Osteoblast (primary cell): ENCODE measurements around the gene HCFC1. TPM values are rescaled to one million over a fixed set of nuclear protein-coding genes. Genes with fewer than 3 reads are reported as not detected.

Experiments
- DNase-seq: peaks from one replicate; pipeline ENCODE4 v3.0.0; 2011; ENCODE audit warnings: low spot score, mixed read lengths; ENCODE audit not compliant: insufficient read length; ENCODE audit errors: missing footprints
- H2AFZ ChIP-seq: 2 replicates; pipeline ENCODE4 v1.6.0; 2011; ENCODE audit warnings: mild to moderate bottlenecking, low read length
- H3K27ac ChIP-seq: 2 replicates; pipeline ENCODE4 v1.5.1; 2011; ENCODE audit warnings: mild to moderate bottlenecking, low read depth, low read length, moderate library complexity
- H3K27me3 ChIP-seq: 2 replicates; pipeline ENCODE4 v1.6.0; 2012; ENCODE audit warnings: mild to moderate bottlenecking, control low read depth, inconsistent platforms, low read length, moderate library complexity; ENCODE audit not compliant: insufficient read depth
- H3K36me3 ChIP-seq: 2 replicates; pipeline ENCODE4 v1.5.1; 2011; ENCODE audit warnings: mild to moderate bottlenecking, low read length, control low read depth, moderate library complexity; ENCODE audit not compliant: insufficient read depth
- H3K4me1 ChIP-seq: 2 replicates; pipeline ENCODE4 v1.5.1; 2011; ENCODE audit warnings: mild to moderate bottlenecking, low read length, control low read depth, moderate library complexity; ENCODE audit not compliant: insufficient read depth
- H3K4me2 ChIP-seq: 2 replicates; pipeline ENCODE4 v1.6.0; 2011; ENCODE audit warnings: mild to moderate bottlenecking, low read length; ENCODE audit not compliant: insufficient read depth
- H3K4me3 ChIP-seq: fragments of 200-600 bp; sonication (generic); 3 replicates; pipeline ENCODE4 v1.5.1; 2012; ENCODE audit warnings: mild to moderate bottlenecking, low read length, inconsistent platforms; ENCODE audit not compliant: insufficient read depth
- H3K79me2 ChIP-seq: 2 replicates; pipeline ENCODE4 v1.6.0; 2012; ENCODE audit warnings: mild to moderate bottlenecking, low read length, control low read depth, inconsistent platforms; ENCODE audit not compliant: insufficient read depth
- H3K9me3 ChIP-seq: 2 replicates; pipeline ENCODE4 v1.5.1; 2011; ENCODE audit warnings: low read depth, low read length, control low read depth
- H4K20me1 ChIP-seq: 2 replicates; pipeline ENCODE4 v1.6.0; 2012; ENCODE audit warnings: mild to moderate bottlenecking, low read length, control low read depth; ENCODE audit not compliant: insufficient read depth
- CTCF ChIP-seq: IDR thresholded peaks from 2 replicates; pipeline ENCODE4 v1.5.1; 2011; ENCODE audit warnings: mild to moderate bottlenecking, low read depth, low read length, moderate library complexity; ENCODE audit errors: extremely low read depth
- total RNA-seq: library from RNA; depleted of rRNA; stranded (reverse); fragments of >200 nt; gene quantifications from 2 replicates; pipeline ENCODE4 v1.2.3, GENCODE V29; 2012

HCFC1 gene
- total RNA-seq, 1 donor = 24.6 TPM

GRCh38 chrX:153993978-153994377, 22.4 kb upstream of the HCFC1 start:
- Histone ChIP-seq H3K9me3 (no peaks in the 10 kb centered on the region), H4K20me1 (no peaks in the 10 kb centered on the region), H3K79me2 (no peaks in the 10 kb centered on the region), H3K36me3 (no peaks in the 10 kb centered on the region), H3K27ac (no peak overlapping the region), H3K4me3 (no peak overlapping the region), H3K4me1 (no peaks in the 10 kb centered on the region), H2AFZ (no peak overlapping the region), H3K4me2 (no peak overlapping the region), H3K27me3 (peaks cover 11% of the 10 kb centered on the region)
- TF ChIP-seq CTCF = no peak
- peak; percentile 14 for DNase-seq

DNA sequence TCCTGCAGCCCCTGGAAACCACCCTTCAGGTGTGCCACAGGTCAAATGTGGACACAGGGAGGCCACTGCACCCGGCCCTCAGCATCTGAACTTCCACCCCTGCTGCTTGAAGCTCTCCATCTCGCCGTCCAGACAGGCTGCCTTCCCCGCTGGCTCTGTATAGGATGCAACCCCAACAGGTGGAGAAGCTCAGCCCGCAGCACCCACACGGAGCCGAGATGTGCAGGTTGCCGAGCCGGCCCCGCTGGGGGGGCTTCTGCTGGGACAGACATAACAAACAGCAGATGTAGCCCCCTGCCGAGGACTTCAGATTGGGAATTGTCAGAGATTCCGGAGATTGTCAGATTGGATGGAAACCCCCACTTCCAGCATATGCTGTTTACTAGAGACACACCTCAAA, 21.5 kb upstream of the HCFC1 start:
- Histone ChIP-seq H3K79me2 (no peaks in the 10 kb centered on the region), H3K4me3 (no peak overlapping the region), H3K4me2 (no peak overlapping the region), H3K4me1 (no peaks in the 10 kb centered on the region), H3K9me3 (no peaks in the 10 kb centered on the region), H3K36me3 (no peaks in the 10 kb centered on the region), H3K27me3 (peaks cover 10% of the 10 kb centered on the region), H3K27ac (no peak overlapping the region), H4K20me1 (no peaks in the 10 kb centered on the region), H2AFZ (no peak overlapping the region)
- TF ChIP-seq CTCF = no peak
- peak; percentile 10 for DNase-seq

DNA sequence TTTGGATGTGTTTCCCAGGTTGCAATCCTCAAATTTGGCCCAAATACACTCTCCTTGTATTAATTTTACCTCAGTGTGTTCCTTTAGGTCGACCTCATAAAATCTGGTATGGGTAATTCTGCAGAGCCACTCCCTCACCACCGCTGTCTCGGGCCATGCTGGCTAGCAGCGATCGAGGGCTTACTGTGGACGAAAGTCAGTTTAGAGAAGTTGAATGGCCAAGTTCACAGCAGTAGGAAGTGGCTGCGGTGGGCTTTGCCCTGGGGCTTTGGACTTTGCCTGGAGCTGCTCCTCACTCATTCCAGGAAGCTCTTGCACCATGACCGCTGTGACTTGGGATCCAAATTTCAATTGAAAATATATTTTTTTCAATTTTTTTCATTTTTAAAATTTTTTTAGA, 20.6 kb upstream of the HCFC1 start:
- Histone ChIP-seq H3K79me2 (no peaks in the 10 kb centered on the region), H3K9me3 (no peaks in the 10 kb centered on the region), H3K36me3 (no peaks in the 10 kb centered on the region), H2AFZ (no peak overlapping the region), H3K4me1 (no peaks in the 10 kb centered on the region), H3K4me2 (no peak overlapping the region), H3K4me3 (no peak overlapping the region), H3K27me3 (peaks cover 7% of the 10 kb centered on the region), H3K27ac (no peak overlapping the region), H4K20me1 (no peaks in the 10 kb centered on the region)
- DNase-seq = peak; percentile 29
- TF ChIP-seq CTCF = no peak

- no peak overlapping the region for H3K27ac ChIP-seq
- no peak overlapping the region for H2AFZ ChIP-seq
- no peak overlapping the region for H3K4me3 ChIP-seq
- TF ChIP-seq CTCF = no peak
- H3K4me2 ChIP-seq = no peak overlapping the region
- no peaks in the 10 kb centered on the region for H4K20me1 ChIP-seq
- H3K4me1 ChIP-seq = no peaks in the 10 kb centered on the region
- H3K79me2 ChIP-seq = no peaks in the 10 kb centered on the region
- no peaks in the 10 kb centered on the region for H3K9me3 ChIP-seq
- H3K27me3 ChIP-seq = peaks cover 3% of the 10 kb centered on the region
- DNase-seq = no peak
- H3K36me3 ChIP-seq = no peaks in the 10 kb centered on the region
Observed at GRCh38 chrX:153991013-153991580, 19.5 kb upstream of the HCFC1 start.
